ENCODE results near the gene MED27. TPM values are rescaled to one million over a fixed set of nuclear protein-coding genes. Genes with fewer than 3 reads are reported as not detected.

The MED27 gene
- total and polyA plus RNA-seq, 2 experiments from 2014 or later = 18.3 to 69.2 TPM

DNA sequence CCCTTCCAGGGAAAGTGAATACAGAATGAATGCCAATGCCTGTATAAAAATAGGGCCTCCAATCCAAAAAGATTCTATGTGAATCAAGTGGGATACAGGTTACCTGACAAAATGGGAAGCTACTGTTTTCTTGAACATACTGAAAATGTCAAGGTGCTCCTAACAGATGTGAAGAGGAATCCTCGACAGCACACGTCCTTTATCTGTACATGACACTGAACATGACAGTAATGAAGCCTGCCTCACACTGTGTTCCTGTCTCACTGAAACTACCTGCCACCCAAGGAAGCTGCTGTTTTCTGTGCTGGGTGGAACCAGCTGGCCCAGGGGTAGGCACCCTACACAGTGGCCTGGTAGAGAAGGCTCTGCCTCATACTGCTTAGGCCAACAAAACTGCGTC, 174.5 kb downstream of the MED27 start:
- H3K36me3 ChIP-seq = no peaks in the 10 kb centered on the region
- no peak overlapping the region for H3K4me3 ChIP-seq
- H3K4me1 ChIP-seq (ENCODE audit: low read depth) = peaks cover 4% of the 10 kb centered on the region

DNA sequence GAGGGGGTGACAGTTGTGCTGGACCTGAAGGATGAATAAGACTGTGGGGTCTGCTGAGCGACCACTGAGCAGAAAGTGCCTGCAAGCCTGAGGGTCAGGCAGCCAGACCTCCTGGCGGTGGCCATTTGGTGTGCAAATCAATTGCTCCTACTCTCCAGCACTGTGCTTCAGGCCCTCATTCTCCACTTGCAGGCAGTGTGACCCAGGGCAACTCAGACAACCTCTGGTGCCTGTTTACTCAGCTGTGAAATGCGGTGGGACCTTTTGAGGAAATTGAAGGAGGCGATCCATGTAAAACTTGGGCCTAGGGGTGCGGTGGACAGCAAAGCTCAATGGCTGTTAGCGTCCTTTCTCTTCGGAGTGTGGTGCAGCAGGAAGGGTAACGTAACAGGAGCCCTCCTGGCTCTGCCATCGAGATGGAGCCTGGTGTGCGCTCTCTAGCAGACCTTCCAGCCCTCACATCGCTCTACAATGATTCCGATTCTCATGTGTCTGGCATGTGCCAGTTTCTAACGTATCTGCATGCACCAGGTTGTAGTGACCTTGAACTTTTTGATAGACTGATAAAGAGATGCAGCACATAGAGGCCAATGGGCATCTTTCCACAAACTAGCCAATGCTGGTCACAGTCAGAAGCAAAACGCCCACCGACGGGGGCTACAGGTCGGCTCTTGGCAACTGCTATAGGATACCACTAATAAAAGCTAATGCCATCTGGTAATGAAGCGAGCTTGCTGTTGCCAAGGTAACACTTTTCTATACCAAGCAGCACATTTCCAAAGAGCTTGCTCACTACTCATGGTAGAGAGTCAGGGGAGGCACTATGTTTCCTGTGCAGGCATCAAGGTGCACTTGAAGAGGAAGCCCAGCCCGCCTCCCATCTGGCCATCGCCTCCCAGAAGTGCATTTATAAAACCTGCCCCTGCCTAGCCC, 180.1 kb downstream of the MED27 start:
- no peak for DNase-seq (ENCODE audit: low read depth in 1 of 2, low spot score in 1 of 2)
- no peaks in the 10 kb centered on the region for H3K9me3 ChIP-seq (ENCODE audit: low read depth)
- TF ChIP-seq, protein P1, sequence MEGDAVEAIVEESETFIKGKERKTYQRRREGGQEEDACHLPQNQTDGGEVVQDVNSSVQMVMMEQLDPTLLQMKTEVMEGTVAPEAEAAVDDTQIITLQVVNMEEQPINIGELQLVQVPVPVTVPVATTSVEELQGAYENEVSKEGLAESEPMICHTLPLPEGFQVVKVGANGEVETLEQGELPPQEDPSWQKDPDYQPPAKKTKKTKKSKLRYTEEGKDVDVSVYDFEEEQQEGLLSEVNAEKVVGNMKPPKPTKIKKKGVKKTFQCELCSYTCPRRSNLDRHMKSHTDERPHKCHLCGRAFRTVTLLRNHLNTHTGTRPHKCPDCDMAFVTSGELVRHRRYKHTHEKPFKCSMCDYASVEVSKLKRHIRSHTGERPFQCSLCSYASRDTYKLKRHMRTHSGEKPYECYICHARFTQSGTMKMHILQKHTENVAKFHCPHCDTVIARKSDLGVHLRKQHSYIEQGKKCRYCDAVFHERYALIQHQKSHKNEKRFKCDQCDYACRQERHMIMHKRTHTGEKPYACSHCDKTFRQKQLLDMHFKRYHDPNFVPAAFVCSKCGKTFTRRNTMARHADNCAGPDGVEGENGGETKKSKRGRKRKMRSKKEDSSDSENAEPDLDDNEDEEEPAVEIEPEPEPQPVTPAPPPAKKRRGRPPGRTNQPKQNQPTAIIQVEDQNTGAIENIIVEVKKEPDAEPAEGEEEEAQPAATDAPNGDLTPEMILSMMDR (IDR thresholded peaks at IDR 0.05; ENCODE audit: low read depth, low read length) = no peak
- no peak overlapping the region for H3K4me3 ChIP-seq
- peak overlapping the region; percentile 7 for H3K27ac ChIP-seq
- no peaks in the 10 kb centered on the region for H3K27me3 ChIP-seq
- H3K36me3 ChIP-seq = no peaks in the 10 kb centered on the region
- peaks cover 16% of the 10 kb centered on the region for H3K4me1 ChIP-seq (ENCODE audit: low read depth)

More for the DNA sequence above, 174.5 kb downstream of the MED27 start:
- Histone ChIP-seq H3K27ac (no peak overlapping the region), H3K27me3 (no peaks in the 10 kb centered on the region), H3K9me3 (ENCODE audit: low read depth) (no peaks in the 10 kb centered on the region)
- no peak for DNase-seq (ENCODE audit: low read depth in 1 of 2, low spot score in 1 of 2)
- TF ChIP-seq, protein P1 (IDR thresholded peaks at IDR 0.05; ENCODE audit: low read depth, low read length) = no peak

DNA sequence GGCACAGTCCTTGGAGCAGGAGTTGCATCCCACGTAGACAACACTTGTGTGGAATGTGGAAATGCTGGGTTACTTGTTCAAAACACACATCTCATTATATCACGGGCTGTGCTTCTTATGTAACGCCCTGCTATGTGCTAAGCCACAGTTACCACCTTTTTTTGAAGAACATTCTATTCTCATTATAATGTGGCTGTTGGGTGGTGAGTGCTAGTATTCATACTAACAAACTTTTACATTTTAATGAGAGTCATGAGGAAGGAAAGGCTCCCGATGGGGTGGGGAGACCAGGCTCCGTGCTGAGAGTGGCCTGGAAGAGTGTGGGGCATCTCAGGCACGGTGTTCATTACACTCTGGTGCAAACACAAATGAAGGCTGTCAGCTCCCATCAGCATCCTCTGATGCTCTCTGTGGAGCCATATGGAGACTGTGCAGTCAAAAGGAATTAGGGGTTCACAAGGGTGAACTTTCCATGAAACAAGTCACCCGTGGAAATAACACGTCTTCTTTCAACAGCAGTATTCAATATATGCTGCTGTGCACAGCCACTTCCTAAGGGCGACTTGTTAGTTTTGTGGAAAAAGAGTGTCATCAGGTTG, 186.7 kb downstream of the MED27 start:
- no peak overlapping the region for H3K4me3 ChIP-seq
- no peak for DNase-seq (ENCODE audit: low read depth in 1 of 2, low spot score in 1 of 2)
- no peaks in the 10 kb centered on the region for H3K27me3 ChIP-seq
- H3K27ac ChIP-seq = peak overlapping the region; percentile 83
- H3K36me3 ChIP-seq = no peaks in the 10 kb centered on the region
- peaks cover 67% of the 10 kb centered on the region for H3K4me1 ChIP-seq (ENCODE audit: low read depth)
- H3K9me3 ChIP-seq (ENCODE audit: low read depth) = no peaks in the 10 kb centered on the region
- TF ChIP-seq, protein P1 (IDR thresholded peaks at IDR 0.05; ENCODE audit: low read depth, low read length) = no peak

DNA sequence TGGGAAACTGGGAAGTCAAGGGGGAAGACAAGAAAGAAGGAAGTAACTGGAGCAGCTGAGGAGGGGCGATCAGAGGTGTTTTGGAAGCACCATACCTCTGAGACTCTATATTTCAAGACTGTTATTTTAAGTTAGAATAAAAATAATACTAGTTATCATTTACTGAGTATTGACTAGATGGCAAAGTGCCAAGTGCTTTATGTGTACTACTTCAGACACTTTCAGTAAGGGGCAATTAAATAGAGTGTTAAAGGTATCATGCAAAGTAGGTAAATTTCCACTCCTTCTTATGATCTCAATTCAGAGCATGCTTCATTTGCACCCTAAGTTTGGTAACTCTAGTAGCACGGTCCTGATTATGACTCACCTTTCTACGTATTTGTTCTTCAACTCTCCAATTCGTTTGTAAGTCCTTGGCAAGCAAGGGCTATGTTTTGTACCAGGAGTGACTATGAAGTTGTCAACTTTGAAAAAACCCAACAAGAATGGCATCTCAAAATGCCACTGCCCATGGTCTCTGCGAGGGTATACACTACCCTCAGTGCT, 187.4 kb downstream of the MED27 start:
- Histone ChIP-seq H3K4me1 (ENCODE audit: low read depth) (peaks cover 67% of the 10 kb centered on the region), H3K9me3 (ENCODE audit: low read depth) (no peaks in the 10 kb centered on the region), H3K36me3 (no peaks in the 10 kb centered on the region), H3K4me3 (no peak overlapping the region), H3K27me3 (no peaks in the 10 kb centered on the region), H3K27ac (peak overlapping the region; percentile 83)
- TF ChIP-seq, protein P1 (IDR thresholded peaks at IDR 0.05; ENCODE audit: low read depth, low read length) = no peak
- DNase-seq (ENCODE audit: low read depth in 1 of 2, low spot score in 1 of 2) = no peak

DNA sequence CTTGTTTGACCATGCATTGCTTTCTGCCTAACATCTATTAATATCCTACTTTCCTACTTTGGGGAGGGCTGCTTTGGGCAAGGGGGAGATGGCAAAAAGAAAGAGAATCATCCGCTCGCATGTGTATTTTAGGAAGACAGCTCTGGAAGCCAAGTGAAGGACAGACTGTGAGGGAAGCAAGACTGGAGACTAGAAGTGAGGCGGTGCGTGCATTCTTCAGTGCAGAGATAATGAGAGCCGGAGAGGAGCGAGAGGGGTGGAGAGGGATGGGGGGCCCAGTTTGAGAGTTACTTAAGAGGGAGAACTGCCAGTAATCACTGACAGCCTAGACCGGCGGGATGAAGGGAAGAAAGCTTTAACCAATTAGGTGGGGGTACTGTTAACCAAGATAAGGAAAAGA, 188.1 kb downstream of the MED27 start:
- H3K4me1 ChIP-seq (ENCODE audit: low read depth) = peaks cover 67% of the 10 kb centered on the region
- no peaks in the 10 kb centered on the region for H3K27me3 ChIP-seq
- peak overlapping the region; percentile 83 for H3K27ac ChIP-seq
- no peaks in the 10 kb centered on the region for H3K36me3 ChIP-seq
- no peaks in the 10 kb centered on the region for H3K9me3 ChIP-seq (ENCODE audit: low read depth)
- H3K4me3 ChIP-seq = no peak overlapping the region
- peak in 1 of 2 donors; percentile 64 for DNase-seq (ENCODE audit: low read depth in 1 of 2, low spot score in 1 of 2)
- TF ChIP-seq, protein P1 (IDR thresholded peaks at IDR 0.05; ENCODE audit: low read depth, low read length) = no peak

Data from cardiac muscle cell (in vitro differentiated cells and primary cell).